GM12878 (cell line): ENCODE data around the gene KRTAP5-4. TPM values are rescaled to one million over a fixed set of nuclear protein-coding genes. Genes with fewer than 3 reads are reported as not detected.

Experiments
- ATAC-seq: fragments of 200-7000 bp; cut with Tn5 transposase; 3 replicates; pipeline ENCODE4 v1.9.1; 2020; ENCODE audit warnings: mild to moderate bottlenecking, moderate library complexity
- Bru-seq: library from RNA; stranded (reverse); fragments of 400-500 nt; gene quantifications from one replicate; lab custom pipeline; 2021; lab: Mats Ljungman, UMichigan
- BruChase-seq, 2 experiments: library from RNA; stranded (reverse); fragments of 400-500 nt; gene quantifications; one replicate each; lab custom pipeline; 2021; lab: Mats Ljungman, UMichigan
- BruUV-seq: library from RNA; stranded (reverse); fragments of 400-500 nt; replicated peaks from 2 replicates; lab custom pipeline; 2021; lab: Mats Ljungman, UMichigan
- CTCF ChIA-PET: fragments of 300-600 bp; sonication (Branson Sonifier 250); formaldehyde crosslinking; extraction: SDS; loops from one replicate; lab custom pipeline; 2021; ENCODE audit warnings: inconsistent platforms; lab: Yijun Ruan, JAX
- POLR2A ChIA-PET: fragments of 350-600 bp; formaldehyde crosslinking; extraction: SDS; loops from one replicate; lab custom pipeline; 2021; ENCODE audit warnings: inconsistent platforms; lab: Charles Lee
- RAD21 ChIA-PET: fragments of 300-600 bp; sonication (Branson Sonifier 250); formaldehyde crosslinking; loops from one replicate; lab custom pipeline; 2023; ENCODE audit warnings: antibody characterized with exemption; ENCODE audit not compliant: unreplicated experiment; lab: Charles Lee
- SMC1A ChIA-PET: fragments of 300-600 bp; sonication (Branson Sonifier 250); formaldehyde crosslinking; loops from one replicate; lab custom pipeline; 2023; ENCODE audit not compliant: unreplicated experiment, uncharacterized antibody; lab: Charles Lee
- DNase-seq: peaks from one replicate; pipeline ENCODE4 v3.0.0-alpha.2; 2011; ENCODE audit warnings: low read depth, low spot score
- FAIRE-seq: peaks from 3 replicates; lab custom pipeline; 2011; peaks lifted over from hg19 to GRCh38; lab: Jason Lieb, UNC
- H2AFZ ChIP-seq: 2 replicates; pipeline ENCODE4 v1.6.0; 2011; ENCODE audit warnings: low read depth, low read length, control low read depth; ENCODE audit not compliant: control insufficient read depth
- H3K27ac ChIP-seq: 2 replicates; pipeline ENCODE4 v1.5.1; 2011; ENCODE audit warnings: control low read depth; ENCODE audit not compliant: control insufficient read depth, insufficient read depth
- H3K27me3 ChIP-seq, 2 experiments: replicated peaks in 1 of 2; 2 replicates each; pipeline versions ENCODE4 v1.6.0 to v1.6.1; 2011; ENCODE audit warnings: low read length in 1 of 2; ENCODE audit not compliant: control insufficient read depth in 2 of 2, insufficient read depth in 2 of 2
- H3K36me3 ChIP-seq, 2 experiments: 2 replicates each; pipeline ENCODE4 v1.5.1; 2011; ENCODE audit warnings: low read length in 1 of 2; ENCODE audit not compliant: control insufficient read depth in 2 of 2, insufficient read depth in 2 of 2
- H3K4me1 ChIP-seq: 2 replicates; pipeline ENCODE4 v1.6.1; 2011; ENCODE audit warnings: mild to moderate bottlenecking, low read length, moderate library complexity, mixed read lengths; ENCODE audit not compliant: control insufficient read depth, insufficient read depth
- H3K4me2 ChIP-seq: 2 replicates; pipeline ENCODE4 v1.6.0; 2011; ENCODE audit warnings: control low read depth; ENCODE audit not compliant: control insufficient read depth, insufficient read depth
- H3K4me3 ChIP-seq: fragments of 200-600 bp; sonication (generic); 2 replicates; pipeline ENCODE4 v1.5.1; 2016
- H3K79me2 ChIP-seq: 2 replicates; pipeline ENCODE4 v1.6.0; 2011; ENCODE audit warnings: low read length; ENCODE audit not compliant: control insufficient read depth, insufficient read depth
- H3K9ac ChIP-seq: 2 replicates; pipeline ENCODE4 v1.8.0; 2011; ENCODE audit warnings: low read length, control low read depth, mixed read lengths; ENCODE audit not compliant: control insufficient read depth, insufficient read depth
- H3K9me3 ChIP-seq: replicated peaks from 3 replicates; pipeline ENCODE4 v1.5.1; 2011; ENCODE audit warnings: mild to moderate bottlenecking, low read length; ENCODE audit not compliant: control insufficient read depth, insufficient read depth
- H4K20me1 ChIP-seq: 2 replicates; pipeline ENCODE4 v1.6.0; 2011; ENCODE audit not compliant: control insufficient read depth, insufficient read depth
- LARP7 ChIP-seq: fragments of 450-650 bp; IDR thresholded peaks from 2 replicates; pipeline ENCODE4 v1.6.1; 2017; ENCODE audit warnings: mild to moderate bottlenecking
- ZNF592 ChIP-seq: fragments of 450-650 bp; IDR thresholded peaks from 2 replicates; pipeline ENCODE4 v1.6.1; 2017; ENCODE audit warnings: mild to moderate bottlenecking, moderate library complexity
- WGBS: methylation state at CpG from one replicate; pipeline ENCODE4 v1.1.6; 2016; ENCODE audit warnings: low lambda C conversion rate; ENCODE audit not compliant: insufficient replicate concordance, insufficient coverage; ENCODE audit errors: missing lambda C conversion rate; 5-methylcytosine and 5-hydroxymethylcytosine counted together
- in situ Hi-C: fragments of 300-500 bp; cut with MboI; formaldehyde crosslinking; loops from 9 replicates; pipeline ENCODE4 v1.14.3; 2018; ENCODE audit warnings: mixed read lengths
- intact Hi-C: fragments of 100-400 bp; cut with micrococcal nuclease; formaldehyde crosslinking; loops from one replicate; pipeline ENCODE4 v1.14.2; 2022; ENCODE audit not compliant: unreplicated experiment
- long read RNA-seq, 2 experiments: library from polyadenylated mRNA; unstranded; transcript quantifications; one replicate each; pipeline ENCODE4 v2.0.0, GENCODE V29; 2019 to 2020
- polyA minus RNA-seq, 3 experiments: library from RNA; depleted of rRNA, polyadenylated mRNA; stranded (reverse); fragments of >200 nt; gene quantifications; 2 replicates each; pipeline ENCODE4 v1.2.3, GENCODE V29; 2011
- polyA plus RNA-seq, 11 experiments: library from polyadenylated mRNA; depleted of rRNA in 4 of 11; unstranded in 6 of 11; stranded (reverse) in 5 of 11; fragments of >200 nt; fragmentation: Nextera tagmentation in 4 of 11; fragmentation: Illumina TruSeq in 1 of 11; extraction: Ambion mirVana in 4 of 11; extraction: Trizol in 1 of 11; gene quantifications; 1 replicate in 1 of 11; 2 replicates in 10 of 11; pipeline versions ENCODE4 v1.2.1 to v1.2.3, GENCODE V29; 2011 to 2016; ENCODE audit warnings: inconsistent platforms in 2 of 11, missing spikeins in 2 of 11, low read depth in 1 of 11
- total RNA-seq, 4 experiments: library from RNA; depleted of rRNA in 3 of 4; stranded (reverse); fragments of >200 nt in 3 of 4; fragmentation: Illumina TruSeq in 1 of 4; extraction: Trizol in 1 of 4; gene quantifications; 2 replicates each; pipeline versions ENCODE4 v1.2.1 to v1.2.3, GENCODE V29; 2013 to 2021

KRTAP5-4 gene
- total RNA-seq (2013; cell fraction: nucleolus; rRNA removed): not detected in 2 replicates
- total RNA-seq (2014; rRNA removed): not detected in 2 replicates
- not detected in 2 replicates for total RNA-seq (2014; rRNA removed; fragmentation: Illumina TruSeq; extraction: Trizol)
- not detected in 2 replicates for total RNA-seq (2021)
- not detected for polyA plus RNA-seq (2011; ENCODE audit: low read depth)
- not detected in 2 replicates for polyA plus RNA-seq (2011; rRNA removed)
- polyA plus RNA-seq (2011; cell fraction: cytosol; rRNA removed): not detected in 2 replicates
- polyA plus RNA-seq (2011; cell fraction: nucleus; rRNA removed): not detected in 2 replicates
- not detected in 2 replicates for polyA plus RNA-seq (2012)
- not detected in 2 replicates for polyA plus RNA-seq (2014; fragmentation: Illumina TruSeq; extraction: Trizol)
- not detected for polyA plus RNA-seq (2014; fragmentation: Nextera tagmentation; extraction: Ambion mirVana)
- polyA plus RNA-seq (2014; rRNA removed): not detected in 2 replicates
- not detected for polyA plus RNA-seq (2016; fragmentation: Nextera tagmentation; extraction: Ambion mirVana)
- polyA minus RNA-seq (2011; rRNA and poly(A)+ RNA removed): not detected in 2 replicates
- not detected in 2 replicates for polyA minus RNA-seq (2011; cell fraction: cytosol; rRNA and poly(A)+ RNA removed)
- polyA minus RNA-seq (2011; cell fraction: nucleus; rRNA and poly(A)+ RNA removed): not detected in 2 replicates
- not detected for Bru-seq, nascent RNA
- BruChase-seq, experiment 1, labeled RNA remaining after a 6-hour chase: not detected
- BruChase-seq, experiment 2, labeled RNA remaining after a 2-hour chase: not detected
- long read RNA-seq, experiment 1: 0 reads
- long read RNA-seq, experiment 2: 0 reads

GRCh38 chr11:1622086-1622485 lies at the start of gene KRTAP5-4:
Gene KRTAP5-4 (minus strand): TSS chr11:1622138. CDS start chr11:1622093, 45 bp downstream.
- POLR2A ChIA-PET: no interaction called here
- Histone ChIP-seq H3K4me1 (no peaks in the 10 kb centered on the region), H3K4me3 (no peak within 1 kb of the TSS), H3K9ac (no peak within 1 kb of the TSS), H4K20me1 (no peaks in the 10 kb centered on the region), H3K36me3 (no peaks in the 10 kb centered on the region), H3K27ac (no peak within 1 kb of the TSS), H3K27me3 (peaks cover 0 to 3% of the 10 kb centered on the region in 2 experiments; a peak in 2 of 4 replicates), H3K9me3 (no peaks in the 10 kb centered on the region), H3K79me2 (no peaks in the 10 kb centered on the region), H3K4me2 (no peak within 1 kb of the TSS), H2AFZ (no peak within 1 kb of the TSS)
- WGBS: 0% methylated on average over 1 of the region's 1 CpG
- TF ChIP-seq LARP7: no peak
- TF ChIP-seq ZNF592: no peak
- intact Hi-C loops: no loop called here
- RAD21 ChIA-PET: no interaction called here
- SMC1A ChIA-PET: interaction anchor here (1.7 kb wide), 1 partner anchor 27 kb away, joined by 4 read pairs; no protein-coding TSS in a partner anchor
- CTCF ChIA-PET: interaction anchor here (1.2 kb wide), 1 partner anchor 18 kb away, joined by 4 read pairs; no protein-coding TSS in a partner anchor
- no peak for DNase-seq
- no peak for ATAC-seq
- no TSS peak for BruUV-seq
- in situ Hi-C loops: no loop called here
- no peak for FAIRE-seq
